ENCODE data around the gene TRIP10.
"Not testable (repeated sequence)": the region's sequence is repeated elsewhere in the genome, so short reads cannot be mapped to it uniquely, and the experiment has no call there.

TRIP10 gene

DNA sequence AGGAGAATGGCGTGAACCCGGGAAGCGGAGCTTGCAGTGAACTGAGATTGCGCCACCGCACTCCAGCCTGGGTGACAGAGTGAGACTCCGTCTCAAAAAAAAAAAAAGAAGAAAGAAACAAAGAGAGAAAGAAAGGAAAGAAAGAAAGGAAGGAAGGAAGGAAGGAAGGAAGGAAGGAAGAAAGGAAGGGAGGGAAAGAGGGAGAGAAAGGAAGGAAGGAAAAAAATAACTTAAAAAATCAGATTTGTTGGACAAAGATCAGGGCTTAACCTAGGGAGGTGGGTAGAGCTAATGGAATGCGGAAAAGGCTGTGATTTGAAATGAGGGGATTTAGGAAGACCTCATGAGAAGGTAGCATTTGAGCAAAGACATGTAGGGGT, 32.2 kb downstream of the TRIP10 start:
- DNase-seq, result not testable (repeated sequence)

DNA sequence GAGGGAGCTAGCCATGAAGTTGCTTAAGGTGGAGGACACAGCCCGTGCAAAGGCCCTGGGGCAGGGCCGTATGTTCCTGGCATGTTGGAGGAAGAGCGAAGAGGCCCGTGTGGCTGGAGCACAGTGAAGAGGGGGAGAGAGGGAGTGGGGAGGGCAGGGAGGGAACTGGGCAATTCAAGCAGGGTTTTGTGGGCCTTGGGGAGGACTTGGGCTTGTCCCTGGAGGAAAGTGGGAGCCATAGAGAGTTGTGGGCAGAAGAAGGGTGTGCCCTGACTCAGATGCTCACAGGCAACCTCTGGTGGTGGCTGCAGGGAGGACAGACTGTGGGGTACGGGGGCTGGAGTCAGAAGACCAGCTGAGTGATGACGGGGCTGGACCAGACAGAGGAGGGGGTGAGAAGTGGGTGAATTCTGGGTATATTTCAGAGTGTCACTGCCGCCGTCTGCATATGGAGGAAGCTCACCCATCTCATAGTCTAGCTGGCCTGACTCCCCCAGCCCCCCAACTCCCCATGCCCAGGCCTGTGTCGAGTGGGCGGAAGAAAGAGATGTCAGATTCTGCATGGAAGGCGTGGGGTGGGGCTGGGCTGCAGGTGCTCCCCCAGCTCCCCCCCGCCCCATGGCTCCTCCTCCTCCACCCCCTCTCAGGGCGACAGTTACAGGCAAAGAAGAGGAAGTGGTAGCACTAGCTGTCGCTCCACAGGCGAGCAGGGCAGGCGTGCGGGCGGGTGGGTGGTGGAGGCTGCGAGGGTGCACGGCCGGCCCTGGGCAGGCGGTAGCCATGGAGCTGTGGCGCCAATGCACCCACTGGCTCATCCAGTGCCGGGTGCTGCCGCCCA, 32.8 kb downstream of the TRIP10 start, which contains the start of gene VAV1:
TSS of gene VAV1 (plus strand) at position 681 of the 838 bp plus-strand sequence. CDS start at position 781, 100 bp downstream.
- DNase-seq, result peak; percentile 85 to 87

DNA sequence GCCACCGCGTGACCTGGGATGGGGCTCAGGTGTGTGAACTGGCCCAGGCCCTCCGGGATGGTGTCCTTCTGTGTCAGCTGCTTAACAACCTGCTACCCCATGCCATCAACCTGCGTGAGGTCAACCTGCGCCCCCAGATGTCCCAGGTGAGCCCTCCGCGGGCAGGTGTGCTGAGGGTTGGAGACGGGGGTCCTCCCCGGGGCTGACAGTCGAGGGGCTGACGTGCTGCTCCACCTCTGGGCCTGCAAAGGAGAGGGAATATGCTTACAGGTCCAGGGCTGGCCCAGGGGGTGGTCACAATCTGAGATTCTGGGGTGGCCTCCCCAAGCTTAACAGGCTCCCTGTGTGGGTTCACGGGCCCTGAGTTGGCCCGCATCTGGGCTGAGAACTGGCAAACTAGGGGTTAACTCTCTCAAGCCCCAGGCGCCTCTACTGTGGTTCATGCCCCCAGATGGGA, 33.4 kb downstream of the TRIP10 start:
- no peak for DNase-seq

DNA sequence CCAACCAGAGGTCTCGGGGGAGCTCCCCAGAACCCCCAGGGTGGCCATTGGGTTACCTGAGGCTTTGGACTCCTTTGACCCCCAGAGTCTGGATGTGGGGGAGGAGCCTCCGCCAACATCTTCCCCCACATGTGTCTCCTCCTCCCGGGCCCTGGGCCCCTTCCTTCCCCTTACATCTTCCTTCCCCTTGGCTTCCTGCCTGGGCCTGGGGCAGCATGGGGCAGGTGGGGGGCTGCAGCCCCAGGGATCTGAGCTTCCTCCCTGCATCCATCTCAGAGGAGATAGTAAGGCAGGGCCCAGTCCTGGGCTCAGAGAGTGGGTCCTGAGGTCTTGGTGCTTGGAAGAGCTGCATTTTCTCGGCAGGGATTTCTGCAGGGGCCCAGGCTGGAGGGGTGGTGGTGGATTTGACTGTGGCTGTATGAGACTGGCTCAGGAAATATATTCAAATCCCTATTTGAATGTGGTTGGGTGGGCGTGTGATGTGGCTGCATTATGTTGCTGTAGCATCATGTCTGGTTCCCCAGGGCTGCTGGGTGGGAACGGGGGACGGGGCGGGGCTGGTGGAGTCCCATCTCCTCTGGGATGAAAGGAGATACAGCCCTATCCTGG, 33.9 kb downstream of the TRIP10 start:
- DNase-seq, result peak; percentile 49 to 52

DNA sequence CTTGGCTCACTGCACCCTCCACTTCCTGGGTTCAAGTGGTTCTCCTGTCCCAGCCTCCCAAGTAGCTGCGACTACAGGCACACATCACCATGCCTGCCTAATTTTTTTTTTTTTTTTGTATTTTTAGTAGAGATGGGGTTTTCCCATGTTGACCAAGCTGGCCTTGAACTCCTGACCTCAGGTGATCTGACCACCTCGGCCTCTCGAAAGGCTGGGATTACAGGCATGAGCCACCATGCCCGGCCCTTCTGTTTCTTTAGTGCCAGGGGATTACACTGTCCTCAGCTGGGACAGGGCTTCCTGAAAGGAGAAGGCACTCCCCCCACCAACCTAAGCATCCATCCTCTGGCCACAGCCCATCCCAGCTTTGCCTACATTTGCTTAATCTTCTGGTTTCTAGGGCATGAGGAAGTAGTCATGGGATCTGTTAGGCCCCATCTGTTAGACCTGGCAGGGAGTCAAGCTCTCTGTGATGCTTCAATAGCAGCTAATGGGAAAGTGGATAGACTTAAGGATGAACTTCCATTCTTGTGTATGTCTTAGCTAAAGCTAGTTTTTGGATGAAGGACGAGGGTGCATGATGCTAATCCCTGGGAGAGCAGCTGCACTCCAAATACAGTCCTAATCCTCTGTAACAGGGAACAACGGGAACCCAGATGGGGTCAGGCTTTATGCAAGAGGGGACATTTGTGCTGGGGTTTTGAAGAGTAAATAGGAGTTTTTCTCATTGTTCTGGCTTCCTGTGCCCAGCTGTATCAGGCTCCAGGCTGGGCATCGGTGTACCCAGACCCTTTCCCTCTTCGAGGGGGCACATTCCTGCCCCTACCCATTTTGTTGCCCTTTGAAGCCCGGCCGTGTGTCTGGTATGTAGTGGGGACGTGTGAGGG, 35.6 kb downstream of the TRIP10 start:
- peak in 1 of 2 donors; percentile 15 for DNase-seq

DNA sequence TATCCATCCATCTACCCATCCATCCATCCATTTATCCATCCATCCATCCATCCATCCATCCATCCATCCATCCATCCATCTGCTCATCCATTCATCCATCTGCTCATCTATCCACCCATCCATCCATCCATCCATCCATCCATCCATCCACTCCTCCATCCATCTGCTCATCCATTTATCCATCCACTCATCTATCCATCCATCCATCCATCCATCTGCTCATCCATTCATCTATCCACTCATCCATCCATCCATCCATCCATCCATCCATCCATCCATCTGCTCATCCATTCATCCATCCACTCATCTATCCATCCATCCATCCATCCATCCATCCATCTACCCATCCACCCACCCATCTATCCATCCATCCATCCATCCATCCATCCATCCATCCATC, 36.6 kb downstream of the TRIP10 start:
- DNase-seq, result not testable (repeated sequence)

DNA sequence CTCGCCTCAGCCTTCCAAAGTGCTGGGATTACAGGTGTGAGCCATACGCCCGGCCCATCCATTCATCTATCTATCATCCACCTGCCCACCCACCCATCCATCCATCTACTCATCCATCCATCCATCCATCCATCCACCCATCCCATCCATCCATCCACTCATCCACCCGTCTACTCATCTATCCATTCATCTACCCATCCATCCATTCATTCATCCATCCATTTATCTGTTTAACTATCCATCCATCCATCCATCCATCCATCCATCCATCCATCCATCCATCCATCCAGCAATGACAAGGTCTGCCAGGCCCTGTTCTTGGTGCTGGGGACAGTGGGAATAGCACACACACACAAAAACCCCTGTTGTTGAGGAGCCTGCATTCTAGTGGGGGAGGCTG, 37.5 kb downstream of the TRIP10 start:
- DNase-seq, result no peak

DNA sequence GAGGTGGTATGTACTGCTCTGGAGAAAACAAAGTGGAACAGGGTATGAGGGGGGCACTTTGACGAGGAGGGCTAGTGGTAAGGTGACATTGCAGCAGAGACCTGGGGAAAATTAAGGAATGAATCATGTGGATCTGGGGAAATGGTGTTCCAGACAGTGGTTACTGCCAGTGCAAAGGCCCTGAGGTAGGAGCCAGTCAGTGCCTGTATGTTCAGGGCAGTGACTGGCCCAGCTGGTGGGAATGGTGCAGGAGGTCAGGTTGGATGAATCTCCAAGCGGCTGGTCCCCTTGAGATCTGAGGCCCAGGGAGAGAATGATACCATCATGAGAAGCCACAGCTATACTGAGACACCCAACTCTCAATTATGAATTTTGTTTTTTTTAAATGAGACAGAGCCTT, 38.0 kb downstream of the TRIP10 start:
- no peak for DNase-seq

DNA sequence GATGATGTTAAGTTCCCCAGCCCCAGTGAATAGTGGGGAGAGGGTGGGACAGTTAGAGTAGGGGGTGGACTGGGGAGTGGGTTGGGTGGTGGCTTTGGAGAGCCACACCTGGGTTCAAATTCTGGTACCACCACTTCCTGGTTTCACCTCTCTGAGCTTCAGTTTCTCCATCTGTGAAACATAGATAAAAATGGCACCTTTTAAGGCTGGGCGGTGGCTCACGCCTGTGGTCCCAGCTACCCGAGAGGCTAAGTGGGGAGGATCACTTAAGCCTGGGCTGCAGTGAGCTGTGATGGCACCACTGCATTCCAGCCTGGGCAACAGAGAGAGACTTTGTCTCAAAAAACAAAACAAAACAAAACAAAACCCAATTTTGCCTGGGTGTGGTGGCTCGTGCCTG, 38.9 kb downstream of the TRIP10 start:
- DNase-seq, result no peak

DNA sequence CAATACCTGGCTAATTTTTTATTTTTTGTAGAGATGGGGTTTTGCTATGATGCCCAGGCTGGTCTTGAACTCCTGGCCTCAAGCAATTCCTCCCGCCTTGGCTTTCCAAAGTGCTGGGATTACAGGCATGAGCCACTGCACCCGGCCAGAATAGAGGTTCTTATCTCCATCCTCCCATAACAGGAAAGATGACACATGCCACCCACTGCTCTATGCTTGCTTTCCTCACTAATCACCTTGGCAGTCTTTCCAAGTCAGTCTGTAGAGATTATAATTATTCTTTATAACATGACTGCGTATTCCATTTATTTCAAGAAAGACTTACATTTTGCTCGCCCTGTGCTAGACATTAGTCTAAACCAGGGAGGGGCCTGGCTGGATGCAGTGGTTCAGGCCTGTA, 39.7 kb downstream of the TRIP10 start:
- no peak for DNase-seq

DNA sequence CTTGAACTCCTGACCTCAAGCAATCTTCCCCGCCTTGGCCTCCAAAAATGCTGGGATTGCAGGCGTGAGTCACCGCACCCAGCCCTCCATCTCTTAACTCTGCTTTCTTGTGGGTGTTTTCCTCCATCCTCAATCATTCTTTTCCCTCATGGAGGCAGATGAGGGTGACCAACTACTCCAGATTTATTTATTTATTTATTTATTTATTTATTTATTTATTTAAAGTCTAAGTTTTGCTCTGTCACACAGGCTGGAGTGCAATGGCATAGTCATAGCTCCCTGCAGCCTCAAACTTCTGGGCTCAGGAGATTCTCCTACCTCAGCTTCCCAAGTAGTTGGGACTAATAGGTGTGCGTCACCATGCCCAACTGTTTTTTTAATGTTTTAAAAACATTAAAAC, 47.9 kb downstream of the TRIP10 start:
- no peak for DNase-seq

DNA sequence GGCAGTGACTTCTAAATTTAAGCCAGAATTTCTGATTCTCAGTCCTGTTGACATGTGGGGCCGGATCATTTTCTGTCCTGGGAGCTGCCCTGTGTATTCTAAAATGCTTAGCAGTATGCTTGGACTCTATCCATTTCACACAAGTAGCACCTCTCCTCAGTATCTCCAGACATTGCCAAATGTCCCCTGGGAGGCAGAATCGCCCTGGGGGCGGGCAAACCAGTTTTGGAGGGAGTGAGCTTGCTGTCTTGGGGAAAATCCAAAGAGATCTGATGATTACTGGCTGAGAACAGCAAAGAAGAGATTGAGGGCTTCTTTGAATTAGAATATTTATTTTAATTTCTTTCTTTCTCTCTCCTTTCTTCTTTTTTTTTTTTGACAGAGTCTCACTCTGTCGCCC, 49.4 kb downstream of the TRIP10 start:
- DNase-seq, result no peak

DNA sequence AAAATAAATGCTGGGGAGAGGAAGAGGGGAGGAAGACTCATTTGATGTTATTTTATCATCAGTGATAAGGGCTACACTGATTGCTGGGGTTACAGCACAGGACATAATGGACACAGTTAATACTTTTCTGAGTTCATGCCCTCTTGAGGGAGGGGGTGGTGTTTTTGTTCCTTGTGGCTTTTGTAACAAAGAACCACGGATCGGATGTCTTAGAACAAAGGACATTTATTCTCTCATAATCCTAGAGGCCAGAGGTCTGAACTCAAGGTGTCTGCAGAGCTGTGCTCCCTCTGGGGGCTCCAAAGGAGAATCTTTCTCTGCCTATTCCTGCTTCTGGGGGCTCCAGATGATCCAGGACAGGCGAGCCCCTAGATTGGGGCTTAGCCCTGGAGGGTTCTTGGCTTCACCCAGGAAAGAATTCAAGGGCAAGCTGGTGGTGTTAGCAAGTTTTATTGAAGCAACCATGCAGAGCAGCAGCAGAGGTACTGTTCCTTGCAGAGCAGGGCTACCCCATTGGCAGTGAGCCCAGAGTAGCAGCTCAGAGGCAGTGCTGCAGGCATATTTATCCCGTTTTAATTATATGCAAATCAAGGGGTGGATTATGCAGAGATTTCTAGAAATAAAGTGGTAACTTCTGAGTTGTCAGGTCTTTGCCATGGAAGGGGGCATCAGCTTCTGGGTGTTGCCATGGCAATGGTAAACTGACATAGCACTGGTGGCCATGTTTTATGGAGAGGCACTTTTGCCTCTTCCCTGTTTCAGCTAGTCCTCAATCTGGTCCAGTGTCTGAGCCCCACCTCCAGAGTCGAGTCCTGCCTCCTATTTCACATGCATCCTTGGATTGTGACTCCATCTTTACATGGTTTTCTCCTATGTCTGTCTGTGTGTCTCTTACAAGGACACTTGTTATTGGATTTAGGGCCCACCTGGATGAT, 51.0 kb downstream of the TRIP10 start:
- DNase-seq, result no peak

DNA sequence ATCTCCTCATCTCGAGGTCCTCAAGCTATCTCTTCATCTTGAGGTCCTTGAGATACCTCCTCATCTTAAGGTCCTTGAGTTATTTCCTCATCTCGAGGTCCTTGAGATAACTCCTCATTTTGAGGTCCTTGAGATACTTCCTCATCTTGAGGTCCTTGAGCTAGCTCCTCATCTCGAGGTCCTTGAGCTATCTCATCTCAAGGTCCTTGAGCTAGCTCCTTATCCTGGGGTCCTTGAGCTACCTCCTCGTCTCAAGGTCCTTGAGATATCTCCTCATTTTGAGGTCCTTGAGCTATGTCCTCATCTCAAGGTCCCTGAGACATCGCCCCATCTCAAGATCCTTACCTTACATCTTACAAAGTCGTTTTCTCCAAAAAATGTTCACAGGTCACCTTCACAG, 51.8 kb downstream of the TRIP10 start:
- no peak for DNase-seq

DNA sequence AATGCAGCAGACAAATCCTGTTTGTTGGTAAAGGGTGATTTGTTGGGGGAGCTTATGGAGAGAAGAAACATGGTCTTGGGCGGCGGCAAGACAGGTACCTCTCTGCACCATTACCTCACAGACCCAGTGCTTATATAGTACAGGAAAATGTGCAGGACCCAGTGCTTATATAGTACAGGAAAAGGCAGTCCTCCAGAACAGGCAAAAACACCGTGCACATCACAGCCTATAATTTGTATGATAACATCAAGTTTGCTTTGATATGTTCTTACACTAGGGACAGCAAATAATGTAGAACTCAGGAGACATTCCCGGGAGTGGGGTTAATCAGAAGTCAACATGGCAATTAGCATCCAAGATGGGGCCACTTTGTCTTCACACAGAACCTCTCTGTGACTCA, 53.9 kb downstream of the TRIP10 start:
- DNase-seq, result no peak

DNA sequence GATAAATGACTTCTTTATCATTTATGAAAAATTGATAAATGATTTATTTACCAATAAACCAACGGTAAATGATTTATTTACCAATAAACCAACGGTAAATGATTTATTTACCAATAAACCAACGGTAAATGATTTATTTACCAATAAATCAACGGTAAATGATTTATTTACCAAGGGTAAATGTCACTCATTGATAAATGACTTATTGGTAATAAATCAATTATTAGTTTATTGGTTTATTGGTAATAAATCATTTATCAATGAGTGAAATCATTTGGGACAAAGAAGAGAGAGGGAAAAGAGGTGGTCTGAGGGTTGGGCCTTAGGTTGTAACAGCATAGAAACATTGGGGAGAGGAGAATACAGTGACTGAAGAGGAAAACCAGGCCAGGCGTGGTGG, 54.5 kb downstream of the TRIP10 start:
- DNase-seq, result no peak

DNA sequence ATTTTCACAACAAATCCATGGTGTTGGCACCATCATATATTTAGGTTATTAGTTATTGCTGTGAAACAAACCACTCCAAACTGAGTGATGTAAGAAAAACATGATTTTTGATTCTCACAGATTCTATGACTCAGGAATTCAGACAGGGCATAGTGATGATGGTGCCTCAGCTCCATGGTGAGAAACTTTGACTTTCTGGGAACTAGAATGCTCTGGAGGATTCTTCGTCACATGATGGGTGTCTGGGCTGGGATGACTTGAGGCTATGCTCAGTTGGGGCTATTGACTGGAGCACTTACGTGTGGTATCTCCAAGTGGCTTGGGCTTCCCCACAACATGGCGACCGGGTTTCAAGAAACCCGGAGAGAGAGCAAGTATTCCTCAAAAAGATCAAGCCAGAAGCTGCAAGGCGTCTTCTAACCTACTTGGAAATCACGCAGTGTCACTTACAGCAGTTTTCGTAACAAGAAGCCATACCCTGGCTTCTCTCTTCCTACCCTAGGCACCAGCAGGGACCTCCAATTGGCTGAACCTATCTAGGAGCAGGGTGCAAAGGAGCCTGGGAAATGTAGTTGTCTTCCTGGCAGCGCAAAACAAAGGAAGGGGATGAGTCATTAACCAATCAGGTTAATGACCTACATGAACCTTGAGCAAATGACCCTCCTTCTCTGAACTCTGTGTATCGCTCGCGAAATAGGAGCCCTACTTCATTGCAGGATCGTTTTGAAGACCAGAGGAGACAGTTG, 55.4 kb downstream of the TRIP10 start:
- no peak for DNase-seq

DNA sequence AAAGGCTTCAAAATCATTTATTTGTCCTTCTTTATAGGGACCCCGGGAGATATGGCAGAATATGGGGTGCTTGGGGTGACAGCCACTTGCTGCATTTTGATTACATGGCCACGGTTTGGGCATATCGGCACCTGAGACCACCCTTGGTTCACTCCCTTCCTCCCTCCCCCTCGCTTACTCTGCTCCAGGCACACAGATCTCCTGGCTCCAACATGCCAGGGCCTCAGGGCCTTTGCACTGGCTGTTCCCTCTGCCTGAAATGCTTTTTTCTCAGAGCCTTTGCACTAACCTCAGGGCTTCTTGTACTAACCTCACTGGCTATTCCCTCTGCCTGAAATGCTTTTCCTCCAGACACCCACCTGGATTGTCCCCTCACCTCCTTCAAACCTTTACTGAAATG, 56.8 kb downstream of the TRIP10 start:
- DNase-seq, result no peak

DNA sequence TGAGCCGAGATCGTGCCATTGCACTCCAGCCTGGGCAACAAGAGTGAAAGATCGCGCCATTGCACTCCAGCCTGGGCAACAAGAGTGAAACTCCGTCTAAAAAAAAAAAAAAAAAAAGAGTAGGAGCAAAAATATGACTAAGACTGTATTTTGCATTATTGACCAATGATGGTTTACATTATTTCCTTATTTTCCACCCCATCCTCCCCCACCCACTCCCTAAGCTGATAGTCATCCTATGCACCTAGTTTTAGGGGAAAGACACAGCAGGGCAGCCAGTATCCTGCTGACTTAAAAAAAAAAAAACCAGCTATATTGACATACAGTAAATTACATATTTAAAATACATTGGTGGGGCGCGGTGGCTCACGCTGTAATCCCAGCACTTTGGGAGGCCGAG, 58.2 kb downstream of the TRIP10 start:
- DNase-seq, result no peak

DNA sequence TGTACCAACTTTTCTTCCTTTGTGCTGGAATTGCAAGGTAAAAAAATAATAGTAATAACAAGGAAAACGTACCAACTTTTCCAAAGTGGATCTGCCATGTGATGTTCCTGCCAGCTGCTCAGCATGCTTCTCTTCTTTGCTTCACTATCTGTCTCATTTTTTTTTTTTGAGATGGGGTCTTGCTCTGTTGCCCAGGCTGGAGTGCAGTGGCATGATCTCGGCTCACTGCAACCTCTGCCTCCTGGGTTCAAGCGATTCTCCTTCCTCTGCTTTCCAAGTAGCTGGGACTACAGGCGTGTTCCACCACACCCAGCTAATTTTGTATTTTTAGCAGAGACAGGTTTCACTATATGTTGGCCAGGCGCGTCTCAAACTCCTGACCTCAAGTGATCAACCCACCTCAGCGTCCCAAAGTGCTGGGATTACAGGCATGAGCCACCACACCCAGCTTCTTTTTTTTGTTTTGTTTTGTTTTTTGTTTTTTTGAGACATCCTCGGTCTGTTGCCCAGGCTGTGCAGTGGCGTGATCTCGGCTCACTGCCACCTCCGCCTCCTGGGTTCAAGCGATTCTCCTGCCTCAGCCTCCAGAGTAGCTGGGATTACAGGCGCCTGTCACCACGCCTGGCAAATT, 60.8 kb downstream of the TRIP10 start:
- peak in 1 of 2 donors; percentile 15 for DNase-seq

DNA sequence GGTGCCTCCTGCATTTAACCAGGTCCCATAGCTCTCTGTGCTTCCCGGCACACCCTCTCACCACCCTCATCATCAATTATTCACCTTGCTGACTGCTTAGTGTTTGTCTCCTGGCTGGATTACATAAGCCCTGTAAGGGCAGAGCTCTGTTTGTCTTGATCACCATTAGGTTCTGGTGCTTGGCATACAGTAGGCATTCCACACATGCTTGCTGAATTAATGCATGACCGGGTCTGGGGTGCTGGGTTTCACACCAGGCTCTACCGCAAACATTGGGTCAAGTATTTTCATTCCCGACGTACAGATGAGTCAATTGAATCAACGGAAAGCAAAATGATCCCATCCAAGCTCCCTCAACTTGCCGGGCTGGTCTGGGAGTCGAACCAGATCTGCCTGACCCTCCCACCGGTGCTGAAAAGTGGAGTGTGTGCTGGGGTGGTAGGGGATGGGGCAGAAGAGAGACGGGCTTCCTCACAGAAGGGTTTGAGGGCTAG, 61.6 kb downstream of the TRIP10 start:
- DNase-seq, result peak in 1 of 2 donors; percentile 22

Measured in CD4-positive, alpha-beta T cell treated with Interleukin-1 beta for 1 hour (primary cell).